GM23338 (cell line): ENCODE measurements around the gene LPAR1.

Source experiments
- CREB1 ChIP-seq: fragments of 250-450 bp; sonication (Bioruptor Pico); IDR thresholded peaks from 2 replicates; pipeline ENCODE4 v1.5.0; 2020; ENCODE audit warnings: low read depth, mild to moderate bottlenecking, moderate library complexity
- CTCF ChIP-seq, 2 experiments: fragments of 200-600 bp in 1 of 2; sonication (generic) in 1 of 2; conservative IDR thresholded peaks; 2 replicates each; pipeline versions ENCODE4 v1.5.1 to v1.6.1; 2016 to 2017; ENCODE audit warnings: antibody characterized with exemption in 2 of 2, low read depth in 2 of 2, mild to moderate bottlenecking in 2 of 2, moderate library complexity in 1 of 2
- EZH2 ChIP-seq: fragments of 200-600 bp; sonication (generic); IDR thresholded peaks from one replicate; pipeline ENCODE4 v1.8.0; 2017; ENCODE audit warnings: antibody characterized with exemption, mild to moderate bottlenecking, low read depth; ENCODE audit not compliant: unreplicated experiment
- POLR2AphosphoS5 ChIP-seq: IDR thresholded peaks from 2 replicates; pipeline ENCODE4 v1.6.1; 2016; ENCODE audit warnings: antibody characterized with exemption, low read depth
- REST ChIP-seq: IDR thresholded peaks from one replicate; pipeline ENCODE4 v1.6.1; 2018; ENCODE audit warnings: antibody characterized with exemption; ENCODE audit not compliant: unreplicated experiment

- TF ChIP-seq CTCF (conservative IDR thresholded peaks at IDR 0.05; ENCODE audit: low read depth in 2 of 2) (no peak), EZH2 (no peak), POLR2AphosphoS5 (no peak), CREB1 (no peak), REST (no peak)
Observed at GRCh38 chr9:111004936-111005335, 33.3 kb downstream of the LPAR1 start.
